GM19455 (cell line): ENCODE results near the gene ANKRD55.
"Not testable (repeated sequence)": the region's sequence is repeated elsewhere in the genome, so short reads cannot be mapped to it uniquely, and the experiment has no call there.

Source experiments
- ATAC-seq: cut with Tn5 transposase; IDR thresholded peaks from one replicate; pipeline ENCODE4 v1.9.1; 2021; ENCODE audit not compliant: unreplicated experiment

Gene ANKRD55

DNA sequence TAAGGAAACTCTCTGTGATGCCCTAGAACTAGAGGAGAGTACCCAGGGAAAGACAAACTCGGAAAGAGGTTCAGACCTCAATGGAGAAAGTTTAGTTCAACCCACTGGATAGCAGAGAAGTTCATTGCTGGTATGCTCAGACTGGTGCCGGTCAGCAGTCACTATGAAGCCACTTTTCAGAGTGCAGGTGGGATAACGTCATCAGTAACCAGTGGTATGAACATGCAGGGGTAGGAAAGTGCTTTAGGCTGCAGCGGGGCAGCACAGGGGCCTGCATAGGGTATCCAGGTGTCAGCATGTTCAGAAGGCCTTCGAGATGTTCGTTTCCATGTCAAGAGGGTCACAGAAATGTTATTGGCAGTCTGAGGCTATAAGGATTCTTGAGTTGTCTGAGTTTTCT, 20.8 kb upstream of the ANKRD55 start:
- ATAC-seq, result no peak

DNA sequence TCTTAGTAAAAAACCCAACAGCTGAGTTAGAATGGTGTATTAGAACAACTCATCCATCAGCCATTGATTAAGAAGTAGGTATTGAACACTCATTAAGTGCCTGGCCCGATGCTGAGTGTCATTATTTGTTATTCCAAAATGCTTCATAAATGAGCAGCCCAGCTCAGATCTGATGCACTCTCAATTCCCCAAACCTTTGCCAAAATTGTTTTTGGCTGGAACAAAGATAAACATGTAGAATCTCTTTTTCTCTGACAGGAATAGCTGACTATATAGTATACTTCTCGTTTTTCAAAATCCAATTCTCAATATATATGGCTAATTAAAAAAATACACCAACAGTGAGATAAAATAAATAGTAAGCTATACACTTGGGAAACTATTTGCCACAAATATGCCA, 20.0 kb upstream of the ANKRD55 start:
- ATAC-seq, result no peak

DNA sequence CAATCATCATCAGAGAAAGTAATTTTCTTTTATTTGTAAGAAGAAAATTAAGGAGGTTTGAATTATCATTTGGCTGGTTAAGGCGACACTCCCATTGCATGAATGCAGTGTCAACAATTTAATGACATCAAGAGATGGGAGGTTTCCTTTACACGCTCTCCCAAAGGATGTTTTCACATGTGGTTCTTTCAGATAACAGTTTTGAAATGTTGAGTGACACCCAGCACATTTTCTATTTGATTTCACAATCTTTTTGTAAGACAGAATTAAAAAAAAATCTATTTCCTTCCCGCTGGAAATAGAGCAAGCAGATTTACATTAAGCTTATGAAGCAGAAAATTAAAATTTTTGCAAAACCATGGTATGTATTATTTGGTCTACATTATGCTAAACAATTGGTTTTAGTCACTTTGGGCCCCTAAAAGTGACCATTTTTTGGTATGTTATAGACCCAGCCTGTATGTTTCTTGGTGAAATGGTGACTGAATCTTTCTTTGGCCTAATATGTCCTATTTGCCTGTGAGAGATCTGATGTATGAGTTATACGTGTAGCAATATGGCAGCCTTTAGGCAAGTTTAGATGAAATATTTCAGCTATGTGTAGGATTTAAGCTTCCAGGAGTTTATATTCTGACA, 18.9 kb upstream of the ANKRD55 start:
- ATAC-seq, result no peak

DNA sequence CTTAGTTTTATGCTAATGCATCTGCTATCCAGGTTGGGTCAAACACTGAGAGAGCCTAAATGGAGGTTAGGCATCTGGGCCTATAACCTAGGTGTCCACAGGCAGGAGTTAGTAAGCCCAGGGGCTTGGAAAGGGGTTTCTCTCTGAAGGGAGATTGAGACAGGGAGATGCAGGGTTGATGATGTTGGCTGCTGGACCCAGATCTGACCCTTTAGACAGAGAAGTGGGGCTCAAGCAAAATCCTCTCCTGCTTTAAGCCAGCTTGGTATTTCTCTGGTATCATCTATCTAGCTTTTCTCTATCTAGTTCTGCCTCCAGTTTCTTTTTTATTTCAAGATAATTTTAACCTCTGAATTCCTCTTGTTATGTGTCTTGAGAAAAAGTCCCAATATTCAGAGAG, 18.3 kb upstream of the ANKRD55 start:
- ATAC-seq, result no peak

DNA sequence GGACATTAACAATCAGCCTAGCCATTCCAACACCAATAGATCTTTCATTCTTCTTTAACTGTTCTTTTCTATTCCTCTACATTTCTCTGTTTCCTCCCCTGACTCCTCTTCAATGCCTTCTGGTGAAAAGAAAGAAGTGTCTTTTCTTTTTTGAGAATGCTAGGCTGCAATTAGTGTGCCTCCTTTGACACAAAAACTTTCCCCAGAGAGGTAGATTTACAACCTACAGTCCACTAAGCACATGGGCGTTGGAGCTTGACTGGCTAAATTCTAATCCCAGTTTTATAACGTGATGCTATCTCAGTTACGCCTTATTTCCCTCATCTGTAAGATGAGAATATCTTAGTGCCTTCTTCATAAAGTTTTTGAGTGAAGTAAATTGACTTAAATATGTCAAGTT, 16.9 kb upstream of the ANKRD55 start:
- no peak for ATAC-seq

DNA sequence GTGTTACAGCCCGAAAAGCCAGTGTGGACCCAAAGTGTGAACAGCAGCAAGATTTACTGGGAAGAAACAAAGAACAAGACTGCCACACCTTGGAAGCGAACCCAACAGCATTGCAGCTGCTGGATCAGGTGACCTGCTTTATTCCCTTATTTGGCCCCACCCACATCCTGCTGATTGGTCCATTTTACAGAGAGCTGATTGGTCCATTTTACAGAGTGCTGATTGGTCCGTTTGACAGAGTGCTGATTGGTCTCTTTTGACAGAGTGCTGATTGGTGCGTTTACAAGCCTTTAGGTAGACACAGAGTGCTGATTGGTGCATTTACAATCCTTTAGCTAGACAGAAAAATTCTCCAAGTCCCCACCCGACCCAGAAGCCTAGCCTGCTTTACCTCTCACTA, 16.0 kb upstream of the ANKRD55 start:
- not testable (repeated sequence) for ATAC-seq

DNA sequence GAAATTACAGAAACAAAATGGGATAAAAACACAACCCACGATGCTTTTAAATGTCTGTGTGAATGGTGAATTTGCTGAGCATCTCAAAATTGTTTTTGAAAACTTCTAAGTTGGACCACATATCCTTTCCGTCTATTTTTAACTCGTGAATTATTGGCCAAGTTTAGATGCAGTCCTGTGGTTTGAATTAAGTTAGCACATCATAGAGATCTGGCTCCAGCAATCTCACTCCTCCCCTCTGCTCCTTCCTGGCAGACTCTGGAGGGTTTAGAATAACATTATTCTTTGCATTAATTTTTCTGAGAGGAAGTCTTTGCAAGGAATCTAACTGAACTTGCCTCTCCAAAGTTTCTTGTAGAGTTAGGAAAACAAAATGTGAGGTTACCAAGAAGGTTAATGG, 14.5 kb upstream of the ANKRD55 start:
- ATAC-seq, result no peak

DNA sequence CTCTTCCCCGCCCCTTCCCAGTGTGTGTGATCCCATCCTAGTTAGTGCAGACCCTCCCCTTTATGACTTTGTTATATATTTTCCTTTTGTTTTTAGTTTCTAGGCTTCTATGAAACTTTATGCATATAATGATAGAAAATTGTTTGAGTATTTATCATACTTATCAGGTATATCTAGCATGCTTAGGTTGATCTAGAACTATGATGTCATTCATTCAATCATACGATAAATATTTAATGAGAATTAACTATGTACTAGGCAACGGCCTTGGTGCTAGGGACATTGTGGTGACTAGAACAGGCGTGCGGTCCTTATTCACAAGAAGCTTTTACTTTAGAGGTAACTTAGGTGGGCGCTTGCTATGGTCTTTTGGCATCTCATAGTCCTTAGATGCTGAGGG, 13.6 kb upstream of the ANKRD55 start:
- ATAC-seq, result no peak

DNA sequence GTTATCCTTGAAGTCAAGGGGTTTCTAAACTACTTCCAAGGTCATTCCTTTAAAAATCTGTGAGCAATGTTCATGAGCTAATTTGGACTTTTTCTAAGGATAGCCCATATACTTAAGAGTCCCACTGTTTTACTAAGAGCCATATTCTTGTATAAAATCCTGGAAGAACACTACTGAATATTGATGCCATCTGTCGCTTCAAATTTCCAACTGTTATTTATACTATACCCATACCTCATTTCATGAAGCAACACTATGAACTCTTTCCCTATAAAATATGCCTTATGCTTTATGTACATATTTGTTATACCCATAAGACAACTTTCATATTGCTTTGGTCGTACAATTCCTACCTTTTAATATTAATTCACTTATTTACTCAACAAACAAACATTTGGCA, 12.4 kb upstream of the ANKRD55 start:
- ATAC-seq, result no peak

DNA sequence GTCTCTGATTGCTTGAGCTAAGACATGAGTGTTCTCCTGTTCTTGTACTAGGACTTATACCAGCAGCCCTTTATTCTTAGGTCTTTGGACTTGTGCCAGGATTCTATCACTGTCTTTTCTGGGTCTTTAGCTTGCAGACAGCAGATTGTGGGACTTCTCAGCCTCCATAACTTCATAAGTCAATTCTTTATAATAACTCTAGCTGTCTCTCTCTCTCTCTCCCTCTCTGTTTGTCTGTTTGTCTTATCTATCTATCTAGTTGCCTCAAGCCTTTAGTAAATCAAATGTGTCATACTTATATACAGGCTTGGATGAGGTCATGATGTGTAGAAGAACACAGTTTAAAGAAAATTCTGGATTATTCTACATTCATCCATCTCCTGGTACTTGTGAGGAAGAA, 11.5 kb upstream of the ANKRD55 start:
- no peak for ATAC-seq

DNA sequence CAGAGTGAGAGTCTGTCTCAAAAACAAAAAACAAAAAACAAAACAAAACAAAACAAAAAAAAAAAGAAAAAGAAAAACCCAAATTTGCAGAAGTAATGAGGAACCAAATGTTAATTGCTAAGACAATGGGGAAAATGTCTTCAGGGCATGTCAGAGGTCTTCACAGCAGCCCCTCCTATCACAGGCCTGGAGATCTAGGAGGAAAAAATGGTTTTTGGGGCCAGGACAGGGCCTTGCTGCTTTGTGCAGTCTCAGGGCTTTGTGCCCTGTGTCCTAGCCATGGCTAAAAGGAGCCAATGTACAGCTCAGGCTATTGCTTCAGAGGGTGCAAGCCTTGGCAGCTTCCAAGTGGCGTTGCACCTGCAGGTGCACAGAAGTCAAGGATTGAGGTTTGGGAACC, 9.1 kb upstream of the ANKRD55 start:
- ATAC-seq, result not testable (repeated sequence)

DNA sequence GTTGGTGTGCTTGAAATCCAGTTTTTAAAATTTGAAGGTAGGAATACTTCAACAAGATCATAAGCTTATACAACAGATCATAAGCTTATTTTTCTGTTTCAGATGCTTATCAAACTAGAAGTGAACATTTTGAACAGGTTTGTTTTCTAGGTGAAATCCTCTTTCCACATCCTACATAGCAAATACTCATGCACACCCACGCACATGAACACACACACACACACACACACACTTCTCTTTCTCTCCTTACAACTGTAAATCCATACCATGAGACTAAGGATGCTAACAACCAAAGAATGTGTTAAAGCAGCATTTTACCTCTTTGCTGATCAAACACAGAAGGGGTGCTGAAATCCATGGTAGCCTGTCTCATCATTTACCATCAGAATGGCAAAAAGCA, 592 bp downstream of the ANKRD55 start:
- no peak for ATAC-seq

DNA sequence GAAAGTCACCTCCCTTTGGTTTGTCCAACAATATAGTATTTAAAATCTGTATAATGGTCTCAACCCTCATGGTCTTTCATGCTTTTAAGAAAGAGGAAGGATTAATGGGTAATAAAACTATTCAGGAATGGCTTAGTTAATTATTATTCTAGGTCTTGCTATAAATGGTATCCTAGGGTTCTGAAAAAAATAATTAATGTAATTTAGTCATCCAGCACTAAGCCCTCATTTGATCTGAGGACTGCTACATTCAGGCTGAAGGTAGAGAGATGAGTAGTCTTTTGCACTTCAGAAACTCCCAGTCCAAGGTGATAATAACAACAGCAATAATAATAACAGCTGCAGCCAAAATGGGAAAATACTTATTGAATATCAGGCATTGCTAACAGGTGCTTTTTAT, 2.6 kb downstream of the ANKRD55 start:
- ATAC-seq, result no peak

DNA sequence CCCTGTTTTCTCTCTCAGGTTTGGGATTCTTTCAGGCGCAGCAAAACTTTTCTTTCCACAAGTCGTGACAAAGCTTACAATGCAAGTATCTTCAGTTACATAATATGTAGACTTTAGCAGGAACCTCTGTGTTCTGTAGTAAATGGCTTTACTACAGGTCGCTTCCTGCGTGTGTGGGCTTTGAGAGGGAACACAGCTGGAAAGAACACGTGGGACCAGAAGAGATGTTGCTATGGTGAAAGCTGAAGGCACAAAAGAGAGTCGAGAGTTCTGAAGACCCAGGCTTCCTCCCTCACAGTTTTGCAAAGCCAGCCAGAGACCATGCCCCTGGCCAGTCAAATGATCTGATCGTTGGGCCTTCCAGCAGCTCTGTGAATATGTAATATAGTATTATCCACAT, 4.0 kb downstream of the ANKRD55 start:
- ATAC-seq, result no peak

DNA sequence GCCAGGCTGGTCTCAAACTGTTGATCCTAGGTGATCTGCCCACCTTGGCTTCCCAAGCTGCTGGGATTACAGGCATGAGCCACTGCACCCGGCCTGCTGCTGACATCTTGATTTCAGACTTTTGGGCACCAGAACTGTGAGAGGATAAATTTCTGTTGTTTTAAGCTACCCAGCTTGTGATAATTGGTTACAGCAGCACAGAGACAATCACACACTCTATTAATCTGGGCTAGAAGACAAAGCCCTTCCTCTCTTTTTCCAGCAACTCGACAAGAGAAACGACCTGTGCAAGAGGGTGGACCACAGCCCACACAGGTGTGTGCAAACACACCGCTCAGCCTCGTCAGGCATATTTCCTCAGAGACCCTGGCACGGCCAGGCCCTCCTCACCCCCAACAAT, 4.5 kb downstream of the ANKRD55 start:
- no peak for ATAC-seq

DNA sequence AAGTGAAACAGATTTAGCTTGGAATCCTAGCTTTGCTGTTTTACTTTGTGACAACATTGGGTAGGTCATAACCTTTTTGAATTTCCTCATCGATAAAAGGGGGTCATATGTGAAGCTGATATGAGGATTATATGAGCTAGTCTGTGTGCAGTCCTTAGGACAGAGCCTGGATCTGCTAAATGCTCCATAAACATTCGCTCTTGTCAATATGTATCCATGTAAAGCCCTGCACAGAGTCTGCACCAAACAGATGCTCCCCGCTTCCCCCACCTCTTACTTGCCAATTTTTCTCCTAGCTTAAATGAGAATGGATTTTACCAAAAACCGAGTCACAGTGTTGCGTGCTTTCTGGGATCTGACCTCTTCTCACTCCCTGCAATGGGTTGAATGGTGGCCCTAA, 5.4 kb downstream of the ANKRD55 start:
- ATAC-seq, result no peak

DNA sequence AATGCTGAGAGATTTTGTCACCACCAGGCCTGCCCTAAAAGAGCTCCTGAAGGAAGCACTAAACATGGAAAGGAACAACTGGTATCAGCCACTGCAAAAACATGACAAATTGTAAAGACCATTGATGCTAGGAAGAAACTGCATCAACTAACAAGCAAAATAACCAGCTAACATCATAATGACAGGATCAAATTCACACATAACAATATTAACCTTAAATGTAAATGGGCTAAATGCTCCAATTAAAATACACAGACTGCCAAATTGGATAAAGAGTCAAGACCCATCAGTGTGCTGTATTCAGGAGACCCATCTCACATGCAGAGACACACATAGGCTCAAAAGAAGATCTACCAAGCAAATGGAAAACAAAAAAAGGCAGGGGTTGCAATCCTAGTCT, 9.8 kb downstream of the ANKRD55 start:
- not testable (repeated sequence) for ATAC-seq

DNA sequence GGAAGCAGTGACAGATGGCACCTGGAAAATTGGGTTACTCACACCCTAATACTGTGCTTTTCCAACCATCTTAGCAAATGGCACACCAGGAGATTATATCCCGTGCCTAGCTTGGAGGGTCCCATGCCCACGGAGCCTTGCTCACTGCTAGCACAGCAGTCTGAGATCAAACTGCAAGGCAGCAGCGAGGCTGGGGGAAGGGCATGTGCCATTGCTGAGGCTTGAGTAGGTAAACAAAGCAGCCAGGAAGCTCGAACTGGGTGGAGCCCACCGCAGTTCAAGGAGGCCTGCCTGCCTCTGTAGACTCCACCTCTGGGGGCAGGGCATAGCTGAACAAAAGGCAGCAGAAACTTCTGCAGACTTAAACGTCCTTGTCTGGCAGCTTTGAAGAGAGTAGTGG, 11.5 kb downstream of the ANKRD55 start:
- ATAC-seq, result not testable (repeated sequence)

DNA sequence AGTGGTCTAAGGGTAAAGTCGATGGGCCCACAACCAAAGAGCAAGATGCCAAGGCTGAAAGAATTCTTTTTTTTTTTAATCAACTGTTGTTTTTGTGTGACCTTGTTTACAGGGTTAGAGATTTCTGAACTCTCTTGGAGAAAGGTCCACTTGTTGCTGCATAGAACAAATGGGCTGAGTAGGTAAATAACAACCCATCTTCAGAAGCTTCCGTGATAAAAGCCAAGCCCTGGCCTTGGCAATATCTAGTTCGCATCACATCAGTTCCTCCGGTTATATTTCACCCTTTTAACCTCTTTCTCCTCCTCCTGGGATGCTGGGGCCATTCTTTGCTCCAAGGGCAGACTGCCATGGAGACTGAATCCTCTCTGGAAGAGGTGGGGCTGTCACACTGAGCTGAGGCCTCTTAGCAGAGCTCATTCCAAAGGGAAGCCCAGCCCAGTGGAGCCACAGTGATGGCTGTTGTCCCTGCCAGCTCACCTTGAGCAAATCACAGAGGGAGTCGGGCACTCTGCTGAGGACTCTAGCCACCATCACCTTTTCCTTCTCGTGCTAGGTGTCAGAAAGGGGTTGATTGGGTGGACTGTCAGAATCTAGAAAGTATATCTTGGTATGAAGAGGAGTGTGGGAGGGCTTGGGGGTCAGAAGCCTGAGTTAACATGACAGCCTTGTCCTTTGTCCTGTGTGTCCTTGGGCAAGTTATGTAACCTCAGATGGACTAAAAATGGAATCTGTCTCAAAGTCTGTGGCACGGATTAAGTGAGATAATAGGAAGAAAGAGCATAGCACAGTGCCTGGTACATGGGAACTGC, 17.9 kb downstream of the ANKRD55 start:
- ATAC-seq, result no peak

DNA sequence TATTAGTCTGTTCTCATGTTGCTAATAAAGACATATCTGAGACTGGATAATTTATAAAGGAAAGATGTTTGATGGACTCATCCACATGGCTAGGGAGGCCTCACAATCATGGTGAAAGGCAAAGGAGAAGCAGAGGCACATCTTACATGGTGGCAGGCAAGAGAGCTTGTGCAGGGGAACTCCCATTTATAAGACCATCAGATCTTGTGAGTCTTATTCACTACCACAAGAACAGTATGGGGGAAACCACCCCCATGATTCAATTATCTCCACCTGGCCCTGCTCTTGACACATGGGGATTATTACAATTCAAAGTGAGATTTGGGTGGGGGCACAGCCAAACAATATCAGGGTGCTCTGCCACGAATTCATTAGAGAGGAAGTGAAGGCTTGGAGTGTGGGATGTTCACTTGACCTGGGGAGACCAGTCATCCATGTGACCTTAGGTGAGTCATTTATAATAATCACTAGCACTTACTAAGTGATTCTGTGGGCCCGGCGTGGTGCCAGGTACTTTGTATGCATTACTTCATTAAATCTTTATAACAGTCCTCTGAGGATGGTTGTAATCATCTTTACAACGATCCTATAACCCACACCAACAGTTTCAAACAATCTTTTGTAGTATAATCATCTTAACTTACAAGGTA, 19.1 kb downstream of the ANKRD55 start:
- ATAC-seq, result not testable (repeated sequence)

DNA sequence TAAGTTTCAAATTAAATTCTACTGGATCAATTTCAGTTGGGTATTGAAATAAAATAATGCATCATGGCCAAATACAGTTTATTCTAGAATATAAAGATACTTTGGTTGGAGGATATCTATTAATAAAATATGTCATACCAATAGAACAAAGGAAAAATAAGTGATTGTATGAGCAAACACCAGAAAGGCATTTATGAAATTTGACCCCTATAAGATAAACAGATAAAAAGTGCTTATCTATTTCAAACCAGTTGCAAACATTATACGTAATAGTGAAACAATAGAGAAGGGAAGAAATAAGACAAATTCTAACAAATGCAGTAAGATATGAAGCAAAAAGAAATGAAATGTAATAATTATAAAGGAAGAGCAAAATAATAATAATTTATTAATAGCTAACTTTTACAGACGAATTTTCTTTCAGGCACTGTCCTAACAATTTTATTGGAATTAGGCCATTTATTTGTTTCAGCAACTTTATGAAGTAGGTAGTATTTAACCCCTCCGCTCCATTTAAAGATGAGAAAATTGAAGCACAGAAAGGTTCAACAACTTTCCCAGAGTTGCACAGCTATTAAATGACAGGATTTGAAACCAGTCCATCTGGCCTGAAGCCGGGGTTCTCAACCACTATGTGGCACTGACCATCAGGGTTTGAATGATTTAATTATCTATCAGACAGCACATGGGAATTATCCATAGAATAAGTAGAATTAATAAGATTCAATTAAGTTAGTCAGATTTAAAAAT, 20.8 kb downstream of the ANKRD55 start:
- ATAC-seq, result no peak
